HUES64 (cell line): ENCODE measurements around the gene CTSZ.
"Not testable (repeated sequence)": the region's sequence is repeated elsewhere in the genome, so short reads cannot be mapped to it uniquely, and the experiment has no call there.

Experiments used
- H3K27ac ChIP-seq: 2 replicates; pipeline ENCODE4 v1.7.0; 2013; ENCODE audit warnings: low read depth, low read length, inconsistent platforms
- H3K27me3 ChIP-seq: 2 replicates; pipeline ENCODE4 v1.6.1; 2013; ENCODE audit warnings: mild to moderate bottlenecking, low read length; ENCODE audit not compliant: insufficient read depth
- H3K36me3 ChIP-seq: 2 replicates; pipeline ENCODE4 v1.6.1; 2013; ENCODE audit warnings: mild to moderate bottlenecking, low read length; ENCODE audit not compliant: insufficient read depth
- H3K4me1 ChIP-seq: 2 replicates; pipeline ENCODE4 v1.6.1; 2013; ENCODE audit warnings: mild to moderate bottlenecking, low read length, moderate library complexity; ENCODE audit not compliant: insufficient read depth
- H3K4me3 ChIP-seq: 2 replicates; pipeline ENCODE4 v1.5.1; 2013; ENCODE audit warnings: mild to moderate bottlenecking, low read length, moderate library complexity
- H3K9ac ChIP-seq: 2 replicates; pipeline ENCODE4 v1.6.1; 2013; ENCODE audit warnings: mild to moderate bottlenecking, low read depth, low read length
- H3K9me3 ChIP-seq: 2 replicates; pipeline ENCODE4 v1.6.1; 2013; ENCODE audit warnings: low read depth, low read length; ENCODE audit not compliant: insufficient read depth
- WGBS: fragments of 150-250, 120-280 bp; methylation state at CpG from one replicate; pipeline ENCODE4 v1.1.7; 2013; ENCODE audit warnings: missing lambda C conversion rate; 5-methylcytosine and 5-hydroxymethylcytosine counted together

Gene CTSZ

DNA sequence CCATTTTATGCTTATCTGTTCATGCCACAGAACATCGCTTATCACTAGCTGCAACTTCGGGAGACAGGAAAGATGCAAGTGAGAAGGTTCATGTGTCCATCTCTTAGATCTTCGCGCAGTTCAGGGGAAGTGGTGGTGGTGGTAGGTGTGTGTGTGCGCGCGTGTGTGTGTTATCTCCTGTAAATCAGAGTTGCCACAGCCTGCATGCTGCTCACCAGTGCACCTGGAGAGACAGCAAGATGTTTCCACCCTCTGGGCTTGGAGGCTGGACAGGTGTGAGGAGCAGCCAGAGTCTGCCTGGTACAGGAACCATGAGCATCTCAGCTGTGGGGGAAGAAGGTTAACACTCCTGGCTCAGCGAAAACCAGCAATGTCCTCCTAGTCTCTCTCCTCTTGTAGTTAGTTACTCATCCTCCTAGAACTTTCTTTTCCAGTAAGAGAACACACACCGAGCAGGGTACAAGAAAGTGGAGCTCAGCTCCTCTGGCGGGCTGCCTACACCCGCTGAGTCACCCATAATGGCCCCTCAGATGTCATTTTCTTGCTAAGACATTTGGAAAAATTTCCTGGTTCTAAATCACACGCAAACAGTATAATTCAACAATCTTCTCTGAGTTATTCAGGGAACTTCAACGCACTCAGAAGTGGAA, 7.0 kb upstream of the CTSZ start:
- no peak overlapping the region for H3K9ac ChIP-seq
- no peaks in the 10 kb centered on the region for H3K9me3 ChIP-seq
- no peak overlapping the region for H3K4me3 ChIP-seq
- H3K36me3 ChIP-seq: no peaks in the 10 kb centered on the region
- H3K27ac ChIP-seq: no peak overlapping the region
- peaks cover under 1% of the 10 kb centered on the region; the same call in 1 of the 2 replicates for H3K27me3 ChIP-seq
- peaks cover 6% of the 10 kb centered on the region; the same call in 1 of the 2 replicates for H3K4me1 ChIP-seq
- 94% methylated on average over 13 of the region's 13 CpGs for whole genome bisulfite sequencing

DNA sequence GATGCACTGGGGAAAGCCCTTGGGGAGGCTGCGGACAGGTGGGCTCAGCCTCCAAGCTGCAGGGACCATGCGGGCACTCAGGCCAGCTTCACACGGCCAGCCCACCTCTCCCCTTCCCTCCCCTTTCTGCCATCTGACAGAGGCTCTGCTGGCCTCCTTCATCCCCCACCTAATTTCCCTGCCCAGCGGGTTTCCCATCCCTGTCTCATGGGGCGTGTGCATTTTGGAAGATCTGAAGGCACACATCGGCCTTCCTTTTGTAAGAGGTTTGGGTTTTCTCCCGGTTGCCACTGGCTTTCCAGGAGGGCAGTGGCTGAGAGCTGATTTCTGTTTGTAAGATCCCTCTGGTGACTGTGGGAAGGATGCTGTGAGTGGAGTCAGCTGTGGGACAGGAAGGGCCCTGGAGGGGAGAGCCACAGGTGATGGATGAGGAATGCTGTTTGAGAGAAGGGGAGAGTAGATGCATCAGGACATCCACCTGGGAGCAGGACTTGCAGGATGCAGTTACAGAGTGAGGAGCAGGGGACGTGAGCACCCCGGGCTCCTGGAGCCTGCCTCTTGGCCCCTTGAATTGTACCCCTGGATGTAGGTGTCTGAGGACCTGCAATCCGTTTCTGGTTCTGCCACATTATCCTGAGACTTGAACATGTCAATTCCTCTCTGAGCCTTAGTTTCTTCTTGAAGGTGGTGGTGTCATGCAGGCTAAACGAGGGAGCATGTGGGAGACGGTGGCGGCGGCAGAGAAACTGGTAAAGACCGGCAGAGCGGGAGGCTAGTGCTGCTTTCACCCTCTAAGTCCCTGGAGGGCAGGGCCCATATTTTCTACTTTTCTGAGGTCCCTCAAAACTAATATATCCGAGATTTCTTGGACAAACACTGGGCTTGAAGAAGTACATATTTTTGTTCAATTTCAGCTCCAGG, 6.2 kb upstream of the CTSZ start:
- no peak overlapping the region for H3K27ac ChIP-seq
- WGBS: 87% methylated on average over 17 of the region's 17 CpGs
- H3K4me1 ChIP-seq: peaks cover 6% of the 10 kb centered on the region; the same call in 1 of the 2 replicates
- H3K9ac ChIP-seq: no peak overlapping the region
- no peaks in the 10 kb centered on the region for H3K36me3 ChIP-seq
- no peaks in the 10 kb centered on the region for H3K9me3 ChIP-seq
- peaks cover 7% of the 10 kb centered on the region for H3K27me3 ChIP-seq
- H3K4me3 ChIP-seq: no peak overlapping the region

DNA sequence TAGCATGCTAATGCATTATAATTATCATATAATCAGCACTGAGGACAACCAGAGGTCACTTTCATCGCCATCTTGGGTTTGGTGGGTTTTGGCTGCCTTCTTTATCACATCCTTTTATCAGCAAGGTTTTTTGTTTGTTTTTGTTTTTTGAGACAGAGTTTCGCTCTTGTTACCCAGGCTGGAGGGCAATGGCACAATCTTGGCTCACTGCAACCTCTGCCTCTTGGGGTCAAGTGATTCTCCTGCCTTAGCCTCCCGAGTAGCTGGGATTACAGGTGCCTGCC, 4.8 kb upstream of the CTSZ start:
- not testable (repeated sequence) for H3K27ac ChIP-seq, H3K36me3 ChIP-seq, H3K4me1 ChIP-seq, H3K4me3 ChIP-seq, H3K9me3 ChIP-seq, H3K9ac ChIP-seq
- 93% methylated on average over 2 of the region's 3 CpGs for WGBS
- H3K27me3 ChIP-seq: peaks cover 17% of the 10 kb centered on the region

DNA sequence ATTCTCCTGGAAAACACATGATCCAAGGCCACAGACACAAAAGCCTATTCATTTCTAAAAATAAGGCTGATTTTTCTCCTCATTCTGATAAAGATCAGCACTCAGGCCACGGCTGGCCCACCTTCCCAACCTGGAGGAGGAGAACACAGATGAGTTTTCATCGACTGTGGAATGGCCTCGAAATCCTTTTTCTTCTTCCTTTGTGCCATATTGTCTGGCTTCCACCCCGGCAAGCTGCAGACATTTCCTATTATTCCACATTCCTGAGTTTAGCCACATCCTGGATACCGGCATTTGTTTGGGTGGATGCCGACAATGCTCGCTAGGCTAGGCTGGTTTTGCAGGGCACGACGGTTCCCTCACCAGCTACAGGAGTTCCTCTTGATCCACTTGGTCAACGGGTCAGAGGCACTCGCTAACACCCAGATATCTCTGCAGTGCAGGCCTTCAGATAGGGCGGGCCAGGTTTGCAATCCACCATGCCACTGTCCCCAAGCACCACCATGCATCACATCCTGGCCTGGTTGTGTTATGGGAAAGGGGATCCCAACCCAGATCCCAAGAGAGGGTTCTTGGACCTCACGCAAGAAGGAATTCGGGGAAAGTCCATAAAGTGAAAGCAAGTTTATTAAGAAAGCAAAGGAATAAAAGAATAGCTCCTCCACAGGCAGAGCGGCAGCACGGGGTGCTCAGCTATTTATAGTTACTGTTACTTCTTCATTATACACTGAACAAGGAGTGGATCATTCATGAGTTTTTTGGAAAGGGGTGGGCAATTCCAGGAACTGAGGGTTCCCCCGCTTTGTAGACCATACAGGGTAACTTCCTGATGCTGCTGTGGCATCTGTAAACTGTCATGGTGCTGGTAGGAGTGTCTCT, 4.2 kb upstream of the CTSZ start:
- H3K4me1 ChIP-seq: peaks cover 6% of the 10 kb centered on the region; the same call in 1 of the 2 replicates
- 89% methylated on average over 17 of the region's 17 CpGs for WGBS
- no peaks in the 10 kb centered on the region for H3K9me3 ChIP-seq
- no peak overlapping the region for H3K27ac ChIP-seq
- H3K4me3 ChIP-seq: no peak overlapping the region
- H3K36me3 ChIP-seq: no peaks in the 10 kb centered on the region
- H3K9ac ChIP-seq: no peak overlapping the region
- peaks cover 23% of the 10 kb centered on the region for H3K27me3 ChIP-seq

DNA sequence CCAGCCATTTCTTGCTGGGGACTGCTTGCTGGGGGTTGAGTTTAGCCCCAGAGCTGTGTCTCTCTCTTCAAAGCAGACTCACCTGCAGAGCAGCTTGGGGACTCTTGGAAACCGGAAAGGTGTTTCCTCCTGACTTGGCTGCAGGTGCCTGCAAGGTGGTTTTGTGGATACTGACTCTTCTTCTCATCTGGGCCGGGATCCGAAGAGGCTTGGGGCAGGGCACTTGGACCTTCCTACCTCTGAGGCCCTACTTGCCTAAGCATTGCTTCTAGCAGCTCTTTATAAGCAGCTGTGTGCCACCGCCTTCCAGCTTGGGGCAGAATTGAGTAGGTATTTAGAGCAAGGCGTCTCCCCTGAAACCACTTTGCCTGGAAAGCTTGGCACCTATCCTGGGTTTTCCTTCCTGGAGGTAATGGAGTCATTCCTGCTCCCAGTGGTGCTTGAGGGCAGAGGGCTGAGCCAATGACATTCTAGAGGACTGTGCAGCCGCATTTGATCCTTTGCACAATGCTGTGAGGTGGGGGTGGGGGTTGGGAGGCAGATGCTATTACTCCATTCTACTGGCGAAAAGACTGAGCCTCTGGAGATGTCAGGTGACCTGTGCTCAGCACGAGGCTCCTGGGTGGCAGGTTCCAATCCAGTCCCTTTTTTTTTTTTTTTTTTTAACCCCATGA, 3.4 kb upstream of the CTSZ start:
- WGBS: 88% methylated on average over 8 of the region's 8 CpGs
- Histone ChIP-seq H3K4me3 (no peak overlapping the region), H3K27me3 (peaks cover 28% of the 10 kb centered on the region), H3K27ac (no peak overlapping the region), H3K4me1 (peaks cover 6% of the 10 kb centered on the region; the same call in 1 of the 2 replicates), H3K9me3 (no peaks in the 10 kb centered on the region), H3K9ac (no peak overlapping the region), H3K36me3 (no peaks in the 10 kb centered on the region)

DNA sequence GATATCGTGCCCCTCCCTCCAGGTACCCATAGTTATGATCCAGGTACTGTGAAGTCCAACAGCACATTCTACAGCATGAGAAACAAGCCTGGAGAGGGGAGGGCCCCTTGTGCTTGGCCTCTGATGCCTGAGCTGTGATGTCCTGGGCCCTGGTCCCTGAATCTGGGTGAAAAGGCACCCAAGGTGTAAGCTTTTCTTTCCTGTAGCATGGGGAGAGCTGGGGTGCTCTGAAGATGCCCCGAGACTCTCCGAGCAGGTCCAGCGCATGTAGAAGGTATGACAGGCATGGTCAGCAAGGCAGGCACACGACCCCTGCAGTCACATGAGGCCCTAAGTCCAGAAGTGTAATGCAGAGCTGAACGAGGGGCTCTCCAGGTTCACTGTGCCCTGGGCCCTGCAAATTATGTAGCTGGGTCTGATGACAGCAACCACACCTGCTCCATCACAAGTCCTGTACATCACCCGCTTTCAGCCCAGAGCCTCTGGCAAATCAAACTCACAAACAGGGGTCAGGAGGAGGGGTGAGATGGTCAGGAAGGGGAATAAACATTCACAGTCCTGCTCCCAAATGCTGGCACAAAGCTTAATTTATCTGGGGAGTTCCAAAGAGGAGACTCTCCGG, 1.8 kb upstream of the CTSZ start:
- Histone ChIP-seq H3K27ac (no peak overlapping the region), H3K36me3 (no peaks in the 10 kb centered on the region), H3K9me3 (no peaks in the 10 kb centered on the region), H3K27me3 (peaks cover 28% of the 10 kb centered on the region), H3K4me1 (peaks cover 6% of the 10 kb centered on the region; the same call in 1 of the 2 replicates), H3K4me3 (no peak overlapping the region), H3K9ac (no peak overlapping the region)
- 90% methylated on average over 6 of the region's 8 CpGs for WGBS

DNA sequence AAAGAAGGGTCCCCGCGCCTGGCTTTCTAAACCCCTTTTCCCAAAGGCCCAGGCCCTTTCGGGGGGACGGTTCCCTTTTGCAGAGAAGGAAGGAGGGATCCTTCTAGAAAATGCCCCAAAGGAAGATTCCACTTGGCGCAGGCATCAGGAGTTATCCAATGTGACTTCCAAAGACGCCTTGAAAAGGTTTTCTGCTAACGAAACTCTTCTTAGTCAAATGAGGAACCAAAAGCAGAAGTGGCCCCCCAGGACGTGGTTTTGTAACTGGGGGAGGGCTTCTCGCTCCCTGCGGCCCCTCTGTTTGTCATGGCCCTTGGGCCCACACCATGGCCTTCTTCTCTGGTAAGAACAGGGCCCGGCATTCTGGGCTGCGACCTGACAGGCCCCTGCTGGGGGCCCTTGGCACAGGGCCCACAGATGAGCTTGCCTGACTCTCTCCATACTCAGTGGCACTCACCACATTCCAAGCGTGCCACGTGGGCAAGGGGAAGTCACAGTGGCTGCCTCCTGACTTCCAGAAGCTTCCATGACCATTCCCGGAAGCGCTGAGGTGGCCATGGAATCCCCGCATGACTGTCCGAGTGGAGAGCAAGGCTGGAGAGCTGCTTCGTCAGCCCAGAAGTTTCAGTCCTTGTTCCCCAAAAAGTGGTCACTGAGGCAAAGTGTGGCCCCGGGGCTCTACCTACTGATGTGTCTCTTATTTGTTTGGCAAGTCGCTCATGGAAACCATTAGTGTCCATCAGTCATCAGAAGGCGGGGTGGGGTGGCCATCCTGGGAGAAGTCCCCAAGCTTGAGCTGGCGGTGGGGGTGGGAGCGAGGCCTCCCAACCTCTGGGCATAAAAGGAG, 834 bp upstream of the CTSZ start:
- Histone ChIP-seq H3K4me1 (peaks cover 6% of the 10 kb centered on the region; the same call in 1 of the 2 replicates), H3K27me3 (peaks cover 28% of the 10 kb centered on the region), H3K9ac (peak overlapping the region; percentile 71), H3K27ac (no peak overlapping the region), H3K9me3 (no peaks in the 10 kb centered on the region), H3K36me3 (no peaks in the 10 kb centered on the region), H3K4me3 (peak overlapping the region; percentile 63)
- whole genome bisulfite sequencing: 85% methylated on average over 24 of the region's 24 CpGs

DNA sequence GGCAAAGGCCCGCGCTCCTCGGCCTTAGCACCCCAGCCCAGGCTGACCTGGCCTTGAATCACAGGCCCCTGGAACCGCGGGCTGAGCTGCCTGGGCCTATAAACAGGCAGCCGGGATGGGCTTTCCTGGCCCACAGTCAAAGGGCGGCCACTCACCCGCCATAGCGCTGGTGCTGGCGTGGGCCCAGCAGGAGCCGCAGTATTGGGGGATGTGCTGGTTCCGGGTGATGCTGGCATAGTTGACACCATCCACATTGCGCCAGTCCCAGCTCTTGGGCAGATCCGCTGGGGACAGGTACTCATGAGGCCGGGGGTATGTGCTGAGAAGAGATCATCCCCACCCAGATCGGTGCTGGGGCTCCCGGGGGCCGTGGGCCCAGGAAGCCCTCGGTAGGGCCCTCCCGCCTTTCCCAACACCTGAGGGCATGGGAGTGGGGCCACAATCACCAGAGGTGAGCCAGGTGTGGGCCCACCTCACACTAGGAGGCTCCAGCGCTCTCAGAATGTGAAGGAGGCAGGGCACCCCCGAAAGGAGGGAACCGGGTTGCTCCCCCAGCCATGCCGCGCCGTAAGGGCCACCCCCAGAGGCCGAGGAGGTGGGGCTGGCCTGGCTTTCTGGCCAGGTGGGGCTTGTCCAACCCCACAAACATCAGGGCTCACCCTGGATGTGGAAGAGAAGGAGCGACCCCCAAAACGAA, 739 bp downstream of the CTSZ start:
- H3K36me3 ChIP-seq: no peaks in the 10 kb centered on the region
- peaks cover 28% of the 10 kb centered on the region for H3K27me3 ChIP-seq
- H3K9me3 ChIP-seq: no peaks in the 10 kb centered on the region
- WGBS: 76% methylated on average over 29 of the region's 29 CpGs
- H3K4me1 ChIP-seq: peaks cover 6% of the 10 kb centered on the region; the same call in 1 of the 2 replicates
- no peak overlapping the region for H3K27ac ChIP-seq
- H3K9ac ChIP-seq: peak overlapping the region; percentile 71
- H3K4me3 ChIP-seq: peak overlapping the region; percentile 63

DNA sequence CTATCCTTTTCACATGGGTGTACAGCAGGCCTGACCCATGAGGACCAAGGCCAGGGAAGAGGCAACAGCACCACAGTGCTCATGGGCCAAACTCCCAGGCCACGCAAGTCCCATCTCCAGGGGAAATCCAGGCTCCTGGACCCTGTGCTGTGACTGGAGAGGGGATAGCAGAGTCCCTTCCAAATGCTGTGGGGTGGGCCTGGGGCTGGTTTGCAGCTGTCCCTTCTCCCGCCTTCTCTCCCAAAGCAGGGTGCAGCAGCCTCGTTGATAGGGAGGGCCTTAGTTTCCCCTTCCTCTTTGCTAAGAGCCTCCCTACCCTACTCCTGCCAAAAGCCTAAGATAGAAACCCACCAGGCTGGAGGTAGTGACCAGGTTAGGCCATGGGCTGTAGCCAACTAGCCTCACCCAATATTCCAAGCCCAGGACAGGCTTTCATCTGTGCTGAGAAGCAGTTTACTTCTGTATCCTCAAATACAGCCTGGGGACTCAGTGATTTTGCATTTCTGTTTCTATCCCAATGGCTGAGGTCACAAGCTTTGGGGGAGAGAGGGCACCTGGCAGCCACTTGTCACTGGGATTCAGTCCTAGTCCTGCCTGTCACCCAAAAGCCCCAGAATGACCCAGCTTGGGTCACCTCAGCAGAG, 1.4 kb downstream of the CTSZ start:
- H3K27ac ChIP-seq: no peak overlapping the region
- H3K9ac ChIP-seq: no peak overlapping the region
- H3K9me3 ChIP-seq: no peaks in the 10 kb centered on the region

More for the DNA sequence above, 1.4 kb downstream of the CTSZ start:
- 92% methylated on average over 3 of the region's 3 CpGs for WGBS
- Histone ChIP-seq H3K4me1 (0 out of 2 replicates have a peak, but pooled peaks cover 4% of the 10 kb centered on the region), H3K36me3 (no peaks in the 10 kb centered on the region), H3K27me3 (peaks cover 28% of the 10 kb centered on the region), H3K4me3 (no peak overlapping the region)
